HG03064 (cell line): ENCODE measurements around the gene MTA2.

Experiments
- ATAC-seq: cut with Tn5 transposase; IDR thresholded peaks from one replicate; pipeline ENCODE4 v1.9.1; 2021; ENCODE audit warnings: low read depth; ENCODE audit not compliant: unreplicated experiment

Gene MTA2

GRCh38 chr11:62613291-62613778, 11.7 kb upstream of the MTA2 start:
- no peak for ATAC-seq

- peak; percentile 65 for ATAC-seq
These were observed 11.0 kb upstream of the MTA2 start, which contains the start of the genes EML3 and ROM1 for GRCh38 chr11:62612366-62613290. TSS of gene EML3 (minus strand) at chr11:62612775. CDS start at chr11:62612457, 318 bp downstream. TSS of gene ROM1 (plus strand) at chr11:62613257. CDS start at chr11:62613282, 25 bp downstream.

- ATAC-seq, result no peak
These were observed 10.2 kb upstream of the MTA2 start for GRCh38 chr11:62611705-62612365.

GRCh38 chr11:62610814-62611704, 9.4 kb upstream of the MTA2 start:
- no peak for ATAC-seq

GRCh38 chr11:62610403-62610802, 8.7 kb upstream of the MTA2 start:
- ATAC-seq, result no peak

GRCh38 chr11:62608776-62609175, 7.1 kb upstream of the MTA2 start:
- ATAC-seq, result no peak

GRCh38 chr11:62607714-62608113, 6.0 kb upstream of the MTA2 start:
- no peak for ATAC-seq

GRCh38 chr11:62605902-62606301, 4.2 kb upstream of the MTA2 start:
- ATAC-seq, result no peak

- ATAC-seq, result no peak
These were observed 3.8 kb upstream of the MTA2 start for GRCh38 chr11:62605467-62605866.

GRCh38 chr11:62604460-62605120, 2.9 kb upstream of the MTA2 start:
- no peak for ATAC-seq

GRCh38 chr11:62603776-62604299, 2.2 kb upstream of the MTA2 start:
- no peak for ATAC-seq

GRCh38 chr11:62603072-62603408, 1.4 kb upstream of the MTA2 start:
- ATAC-seq, result no peak

- no peak for ATAC-seq
These were observed 741 bp upstream of the MTA2 start for GRCh38 chr11:62602141-62603071.

GRCh38 chr11:62601122-62601371, 618 bp downstream of the MTA2 start:
- ATAC-seq, result no peak

- ATAC-seq, result no peak
These were observed 1.1 kb downstream of the MTA2 start for GRCh38 chr11:62600367-62601121.

- no peak for ATAC-seq
These were observed 1.8 kb downstream of the MTA2 start for GRCh38 chr11:62599901-62600300.

- peak; percentile 36 for ATAC-seq
These were observed 2.5 kb downstream of the MTA2 start for GRCh38 chr11:62599069-62599696.

- no peak for ATAC-seq
These were observed 6.5 kb downstream of the MTA2 start for GRCh38 chr11:62595124-62595523.
